BE2C (cell line): ENCODE results near the gene CDK17.
"Not testable (repeated sequence)": the region's sequence is repeated elsewhere in the genome, so short reads cannot be mapped to it uniquely, and the experiment has no call there.

Experiments
- DNase-seq: peaks from one replicate; pipeline ENCODE4 v3.0.0-alpha.2; 2020
- H3K27me3 ChIP-seq: fragments of 250-450 bp; sonication (Bioruptor Pico); 2 replicates; pipeline ENCODE4 v1.5.1; 2020; ENCODE audit warnings: mild to moderate bottlenecking
- H3K36me3 ChIP-seq: fragments of 250-450 bp; sonication (Bioruptor Pico); 2 replicates; pipeline ENCODE4 v1.5.1; 2020; ENCODE audit warnings: mild to moderate bottlenecking
- H3K4me1 ChIP-seq: fragments of 250-450 bp; sonication (Bioruptor Pico); 2 replicates; pipeline ENCODE4 v1.5.1; 2020
- H3K4me3 ChIP-seq: 2 replicates; pipeline ENCODE4 v1.5.1; 2011; ENCODE audit warnings: low read depth, low read length
- H3K9me3 ChIP-seq: fragments of 250-450 bp; sonication (Bioruptor Pico); 2 replicates; pipeline ENCODE4 v1.5.1; 2020
- CTCF ChIP-seq: IDR thresholded peaks from 2 replicates; pipeline ENCODE4 v1.5.1; 2012; ENCODE audit warnings: mild to moderate bottlenecking, low read depth, low read length

The CDK17 gene

GRCh38 chr12:96387981-96388380 lies 12.3 kb downstream of the CDK17 start:
- no peak overlapping the region for H3K4me3 ChIP-seq
- TF ChIP-seq CTCF, result no peak
- DNase-seq, result no peak

GRCh38 chr12:96386794-96387193 lies 13.4 kb downstream of the CDK17 start:
- TF ChIP-seq CTCF, result no peak
- no peaks in the 10 kb centered on the region for H3K4me1 ChIP-seq
- H3K27me3 ChIP-seq, result no peaks in the 10 kb centered on the region
- H3K9me3 ChIP-seq, result no peaks in the 10 kb centered on the region; the same call in 1 of the 2 replicates
- H3K4me3 ChIP-seq, result no peak overlapping the region
- DNase-seq, result no peak
- H3K36me3 ChIP-seq, result no peaks in the 10 kb centered on the region

More at GRCh38 chr12:96387981-96388380, 12.3 kb downstream of the CDK17 start:
- Histone ChIP-seq H3K36me3 (no peaks in the 10 kb centered on the region), H3K9me3 (no peaks in the 10 kb centered on the region), H3K27me3 (no peaks in the 10 kb centered on the region), H3K4me1 (0 out of 2 replicates have a peak, but pooled peaks cover 3% of the 10 kb centered on the region)

GRCh38 chr12:96383991-96384390 lies 16.2 kb downstream of the CDK17 start:
- no peak overlapping the region for H3K4me3 ChIP-seq
- H3K4me1 ChIP-seq, result no peaks in the 10 kb centered on the region
- H3K36me3 ChIP-seq, result no peaks in the 10 kb centered on the region
- DNase-seq, result no peak
- TF ChIP-seq CTCF, result no peak
- H3K27me3 ChIP-seq, result no peaks in the 10 kb centered on the region
- H3K9me3 ChIP-seq, result no peaks in the 10 kb centered on the region; the same call in 1 of the 2 replicates

GRCh38 chr12:96383371-96383770 lies 16.9 kb downstream of the CDK17 start:
- TF ChIP-seq CTCF, result no peak
- no peak for DNase-seq
- no peaks in the 10 kb centered on the region for H3K36me3 ChIP-seq
- no peaks in the 10 kb centered on the region for H3K27me3 ChIP-seq
- H3K4me3 ChIP-seq, result no peak overlapping the region
- no peaks in the 10 kb centered on the region for H3K4me1 ChIP-seq
- H3K9me3 ChIP-seq, result no peaks in the 10 kb centered on the region; the same call in 1 of the 2 replicates

- not testable (repeated sequence) for H3K36me3 ChIP-seq, H3K27me3 ChIP-seq, H3K4me1 ChIP-seq, H3K4me3 ChIP-seq, H3K9me3 ChIP-seq, DNase-seq
Measured at GRCh38 chr12:96379743-96380142, 20.5 kb downstream of the CDK17 start.

- Histone ChIP-seq H3K27me3 (no peaks in the 10 kb centered on the region), H3K36me3 (no peaks in the 10 kb centered on the region), H3K9me3 (no peaks in the 10 kb centered on the region; the same call in 1 of the 2 replicates), H3K4me1 (no peaks in the 10 kb centered on the region), H3K4me3 (no peak overlapping the region)
- TF ChIP-seq CTCF, result no peak
- no peak for DNase-seq
Measured at GRCh38 chr12:96378319-96378718, 21.9 kb downstream of the CDK17 start.

- DNase-seq, result no peak
- TF ChIP-seq CTCF, result no peak
- Histone ChIP-seq H3K36me3 (no peaks in the 10 kb centered on the region), H3K4me3 (no peak overlapping the region), H3K9me3 (no peaks in the 10 kb centered on the region), H3K27me3 (no peaks in the 10 kb centered on the region), H3K4me1 (no peaks in the 10 kb centered on the region)
Measured at GRCh38 chr12:96376865-96377264, 23.4 kb downstream of the CDK17 start.
